ENCODE measurements around the gene ARHGEF10L. TPM values are rescaled to one million over a fixed set of nuclear protein-coding genes. Genes with fewer than 3 reads are reported as not detected.

ARHGEF10L gene
- total RNA-seq, 1 donor: 16.8 TPM

GRCh38 chr1:17632541-17633184 lies 93.2 kb downstream of the ARHGEF10L start:
- DNase-seq (ENCODE audit: low read depth): no peak
- no peak for TF ChIP-seq CTCF (IDR thresholded peaks at IDR 0.05; ENCODE audit: insufficient read depth, low read depth, low read length)
- H3K4me3 ChIP-seq (ENCODE audit: low read depth, low read length): no peak overlapping the region

- TF ChIP-seq CTCF (IDR thresholded peaks at IDR 0.05; ENCODE audit: insufficient read depth, low read depth, low read length): no peak
- no peak overlapping the region for H3K4me3 ChIP-seq (ENCODE audit: low read depth, low read length)
- DNase-seq (ENCODE audit: low read depth): no peak
Measured at GRCh38 chr1:17633654-17634053, 94.2 kb downstream of the ARHGEF10L start.

DNA sequence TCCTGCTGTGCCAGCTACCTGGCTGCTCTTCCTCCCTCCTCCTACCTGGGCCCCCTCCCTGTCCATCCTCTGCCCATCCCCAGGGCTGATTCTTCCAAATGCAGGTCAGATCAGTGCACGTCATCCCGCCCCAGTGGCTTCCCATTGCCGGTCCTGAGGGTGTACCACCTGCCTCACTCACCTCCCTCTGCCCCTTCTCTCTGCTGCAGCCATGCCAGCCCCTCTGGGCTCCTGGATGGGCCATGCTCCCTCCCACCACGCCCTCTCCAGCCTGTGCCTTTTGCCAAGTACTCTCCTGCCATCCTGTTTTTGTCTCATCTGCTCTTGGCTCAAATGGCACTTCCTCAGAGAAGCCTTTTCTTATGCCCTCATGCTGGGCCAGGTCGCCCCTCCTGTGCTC lies 95.8 kb downstream of the ARHGEF10L start:
- DNase-seq (ENCODE audit: low read depth): no peak
- no peak for TF ChIP-seq CTCF (IDR thresholded peaks at IDR 0.05; ENCODE audit: insufficient read depth, low read depth, low read length)
- H3K4me3 ChIP-seq (ENCODE audit: low read depth, low read length): no peak overlapping the region

- no peak for DNase-seq (ENCODE audit: low read depth)
- no peak overlapping the region for H3K4me3 ChIP-seq (ENCODE audit: low read depth, low read length)
- TF ChIP-seq CTCF (IDR thresholded peaks at IDR 0.05; ENCODE audit: insufficient read depth, low read depth, low read length): no peak
Measured at GRCh38 chr1:17635811-17636210, 96.3 kb downstream of the ARHGEF10L start.

DNA sequence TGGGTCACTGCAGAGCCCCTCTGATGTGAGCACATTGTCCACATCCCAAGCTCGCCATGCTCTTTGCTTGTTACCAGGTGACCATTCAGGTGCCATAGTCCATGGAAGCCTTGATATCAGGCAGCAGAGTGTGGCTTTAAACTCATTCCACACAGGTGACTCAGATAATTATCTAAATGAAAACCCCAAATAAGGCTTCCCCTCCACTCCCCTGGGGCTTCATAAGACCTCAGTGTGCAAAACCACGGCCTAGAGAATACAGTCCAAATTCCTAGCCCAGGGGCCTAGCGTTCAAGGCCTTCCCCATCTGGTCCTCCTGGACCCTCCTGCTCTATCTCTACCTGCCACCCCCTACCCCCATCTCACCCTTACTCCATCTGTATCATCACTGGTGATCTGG lies 97.1 kb downstream of the ARHGEF10L start:
- no peak overlapping the region for H3K4me3 ChIP-seq (ENCODE audit: low read depth, low read length)
- TF ChIP-seq CTCF (IDR thresholded peaks at IDR 0.05; ENCODE audit: insufficient read depth, low read depth, low read length): no peak

DNA sequence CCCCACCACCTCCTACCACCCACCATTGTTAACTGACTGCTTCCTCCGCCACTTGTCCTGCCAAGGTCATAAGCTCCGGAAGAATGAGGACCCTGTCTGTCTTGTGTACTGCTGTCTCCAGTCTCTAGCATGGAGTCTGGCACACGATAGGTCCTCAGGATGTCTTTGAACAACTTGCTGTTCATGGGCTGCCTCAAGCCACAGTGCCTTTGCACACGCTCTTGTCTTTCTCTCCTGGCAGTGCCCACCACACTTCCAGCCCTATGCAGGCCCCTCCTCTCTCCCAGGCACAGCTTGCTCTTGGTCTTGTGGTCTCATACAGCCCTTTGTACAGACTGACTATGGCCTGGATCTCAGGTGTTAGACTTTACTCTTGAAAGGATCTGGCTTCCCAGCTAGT lies 97.6 kb downstream of the ARHGEF10L start:
- DNase-seq (ENCODE audit: low read depth): no peak
- H3K4me3 ChIP-seq (ENCODE audit: low read depth, low read length): no peak overlapping the region
- no peak for TF ChIP-seq CTCF (IDR thresholded peaks at IDR 0.05; ENCODE audit: insufficient read depth, low read depth, low read length)

More for the DNA sequence above, 97.1 kb downstream of the ARHGEF10L start:
- DNase-seq (ENCODE audit: low read depth): no peak
